Measurements from ENCODE around the gene NRAP. TPM values are rescaled to one million over a fixed set of nuclear protein-coding genes. Genes with fewer than 3 reads are reported as not detected.

Gene NRAP
- total RNA-seq, 1 experiment from 2014 or later, result not detected

DNA sequence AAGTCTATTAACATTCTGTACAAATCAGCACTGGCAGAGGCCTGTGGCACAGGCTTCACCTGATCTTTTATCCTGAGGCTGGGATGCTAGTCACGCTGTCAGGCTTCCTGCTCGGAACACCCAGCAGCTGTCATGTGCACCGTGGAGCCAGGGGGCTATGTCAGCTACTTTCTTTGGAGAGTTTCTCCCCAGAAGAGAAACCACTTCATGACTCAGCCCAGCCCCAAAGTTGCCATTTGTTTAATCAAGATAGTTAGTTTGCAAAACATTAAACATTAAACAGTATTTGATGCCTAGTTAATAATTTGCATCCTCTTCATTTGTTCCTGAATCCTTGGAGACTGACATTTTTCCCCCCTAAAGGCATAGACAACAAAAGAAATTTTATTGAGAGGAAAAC lies 111.1 kb downstream of the NRAP start, which contains the start of gene HABP2:
Gene HABP2 (plus strand): TSS at position 353 of the 400 bp plus-strand sequence. CDS start 69 bp downstream, outside the sequence.
- H3K27me3 ChIP-seq (ENCODE audit: insufficient read depth, low read length), result peaks cover 55% of the 10 kb centered on the region
- Mint-ChIP-seq H3K9me3 (peaks cover 0 to 5% of the 10 kb centered on the region in 2 experiments; a peak in 2 of 5 replicates), H3K27me3 (ENCODE audit: low read depth) (peaks cover 100% of the 10 kb centered on the region), H3K27ac (no peak within 1 kb of the TSS; a peak in 1 of 7 replicates), H3K36me3 (ENCODE audit: insufficient read depth in 1 of 3, low read depth in 3 of 3) (no peaks in the 10 kb centered on the region), H3K4me1 (peaks cover 22 to 33% of the 10 kb centered on the region in 2 experiments), H3K4me3 (no peak within 1 kb of the TSS)
- H3K4me1 ChIP-seq (ENCODE audit: insufficient read depth, low read length), result no peaks in the 10 kb centered on the region
- no peaks in the 10 kb centered on the region for H3K9me3 ChIP-seq (ENCODE audit: control insufficient read depth, low read depth, low read length)
- H2AK5ac ChIP-seq (ENCODE audit: insufficient read length, low read length), result no peak within 1 kb of the TSS
- no peak within 1 kb of the TSS for H3K23ac ChIP-seq (ENCODE audit: insufficient read length, low read depth, low read length)
- no peak for DNase-seq
- no peak within 1 kb of the TSS for H4K5ac ChIP-seq (ENCODE audit: insufficient read length, low read depth, low read length)
- no peak within 1 kb of the TSS for H2BK20ac ChIP-seq (ENCODE audit: low read depth, low read length, poor library complexity, severe bottlenecking)
- no peak within 1 kb of the TSS for H2BK5ac ChIP-seq (ENCODE audit: insufficient read length, low read length)
- no peak within 1 kb of the TSS for H4K8ac ChIP-seq (replicated peaks; ENCODE audit: insufficient read length, low read depth, low read length)
- WGBS (ENCODE audit: extremely low coverage, insufficient read length, low lambda C conversion rate), result no CpG with 5 or more reads among the region's 3 CpGs
- H3K18ac ChIP-seq (ENCODE audit: insufficient read length, low read depth, low read length), result no peak within 1 kb of the TSS
- no peak within 1 kb of the TSS for H3K56ac ChIP-seq (ENCODE audit: insufficient read length, low read depth, low read length)
- H3K4me2 ChIP-seq (ENCODE audit: insufficient read depth, insufficient read length, low read length), result no peak within 1 kb of the TSS
- no peak within 1 kb of the TSS for H3T11ph ChIP-seq (ENCODE audit: low read length)
- no peak within 1 kb of the TSS for H3K14ac ChIP-seq (ENCODE audit: insufficient read depth, low read length)
- peaks cover 3% of the 10 kb centered on the region for H4K20me1 ChIP-seq (ENCODE audit: control insufficient read depth, insufficient read depth, insufficient read length)
- TF ChIP-seq, protein P1, sequence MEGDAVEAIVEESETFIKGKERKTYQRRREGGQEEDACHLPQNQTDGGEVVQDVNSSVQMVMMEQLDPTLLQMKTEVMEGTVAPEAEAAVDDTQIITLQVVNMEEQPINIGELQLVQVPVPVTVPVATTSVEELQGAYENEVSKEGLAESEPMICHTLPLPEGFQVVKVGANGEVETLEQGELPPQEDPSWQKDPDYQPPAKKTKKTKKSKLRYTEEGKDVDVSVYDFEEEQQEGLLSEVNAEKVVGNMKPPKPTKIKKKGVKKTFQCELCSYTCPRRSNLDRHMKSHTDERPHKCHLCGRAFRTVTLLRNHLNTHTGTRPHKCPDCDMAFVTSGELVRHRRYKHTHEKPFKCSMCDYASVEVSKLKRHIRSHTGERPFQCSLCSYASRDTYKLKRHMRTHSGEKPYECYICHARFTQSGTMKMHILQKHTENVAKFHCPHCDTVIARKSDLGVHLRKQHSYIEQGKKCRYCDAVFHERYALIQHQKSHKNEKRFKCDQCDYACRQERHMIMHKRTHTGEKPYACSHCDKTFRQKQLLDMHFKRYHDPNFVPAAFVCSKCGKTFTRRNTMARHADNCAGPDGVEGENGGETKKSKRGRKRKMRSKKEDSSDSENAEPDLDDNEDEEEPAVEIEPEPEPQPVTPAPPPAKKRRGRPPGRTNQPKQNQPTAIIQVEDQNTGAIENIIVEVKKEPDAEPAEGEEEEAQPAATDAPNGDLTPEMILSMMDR (conservative IDR thresholded peaks at IDR 0.05), result no peak
- H2BK15ac ChIP-seq (ENCODE audit: low read depth, low read length), result no peak within 1 kb of the TSS
- no peak within 1 kb of the TSS for H2BK12ac ChIP-seq (ENCODE audit: insufficient read length, low read depth, low read length)
- H3K79me1 ChIP-seq (ENCODE audit: insufficient read depth, low read depth, low read length, poor library complexity, severe bottlenecking), result no peaks in the 10 kb centered on the region
- H3K9ac ChIP-seq (ENCODE audit: extremely low read depth, insufficient read length, low read length), result no peak within 1 kb of the TSS
- no peak within 1 kb of the TSS for H2BK120ac ChIP-seq (ENCODE audit: low read depth, low read length, poor library complexity, severe bottlenecking)
- no peak within 1 kb of the TSS for H2AFZ ChIP-seq (ENCODE audit: low read length)
- no peaks in the 10 kb centered on the region for H3K79me2 ChIP-seq (ENCODE audit: insufficient read depth, low read length)
- H3K27ac ChIP-seq (ENCODE audit: insufficient read length, low read depth, low read length), result no peak within 1 kb of the TSS
- H3K23me2 ChIP-seq (ENCODE audit: insufficient read length, low read depth, low read length, poor library complexity, severe bottlenecking), result no peaks in the 10 kb centered on the region
- H4K91ac ChIP-seq (ENCODE audit: insufficient read length, low read depth, low read length), result no peak within 1 kb of the TSS
- no peak within 1 kb of the TSS for H3K4ac ChIP-seq (ENCODE audit: low read depth, low read length)

Measured in H9 (cell line).